Hypothalamus (tissue), 51 donors: Measurements from ENCODE around the gene OLFM1.

ENCODE experiments used
- DNase-seq, 51 donors: peaks; one replicate each; lab custom pipeline; 2025; lab: John Stamatoyannopoulos, UW

OLFM1 gene

GRCh38 chr9:135165003-135165711, 77.7 kb downstream of the OLFM1 start:
- no peak for DNase-seq

- DNase-seq, result peak in 1 of 51 donors; percentile 12
Observed at GRCh38 chr9:135165756-135166519, 78.5 kb downstream of the OLFM1 start.

GRCh38 chr9:135166565-135166964, 79.1 kb downstream of the OLFM1 start:
- DNase-seq, result peak in 1 of 51 donors; percentile 28

DNA sequence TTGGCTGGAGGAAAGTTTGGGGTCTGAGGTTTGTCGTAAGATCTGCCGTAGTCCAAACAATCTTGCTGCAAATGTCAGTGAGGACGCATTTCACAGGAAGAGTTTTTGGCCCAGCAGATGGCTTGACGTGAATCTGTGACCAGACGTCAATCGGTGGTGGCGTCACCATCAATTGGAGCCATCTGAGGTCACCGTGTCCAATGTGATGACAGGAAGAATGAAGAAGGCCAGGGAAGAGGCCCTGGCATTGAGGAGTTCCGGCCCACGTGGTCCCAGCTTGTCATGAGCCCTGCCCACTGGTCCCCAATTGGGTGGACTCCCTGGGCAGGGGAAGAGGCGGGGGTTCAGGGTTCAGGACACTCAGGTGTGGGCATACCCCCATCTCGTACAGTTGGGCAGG, 79.9 kb downstream of the OLFM1 start:
- peak in 1 of 51 donors; percentile 24 for DNase-seq

GRCh38 chr9:135167849-135168655, 80.6 kb downstream of the OLFM1 start:
- DNase-seq, result no peak

- DNase-seq, result no peak
Observed at GRCh38 chr9:135169709-135170226, 82.3 kb downstream of the OLFM1 start.

DNA sequence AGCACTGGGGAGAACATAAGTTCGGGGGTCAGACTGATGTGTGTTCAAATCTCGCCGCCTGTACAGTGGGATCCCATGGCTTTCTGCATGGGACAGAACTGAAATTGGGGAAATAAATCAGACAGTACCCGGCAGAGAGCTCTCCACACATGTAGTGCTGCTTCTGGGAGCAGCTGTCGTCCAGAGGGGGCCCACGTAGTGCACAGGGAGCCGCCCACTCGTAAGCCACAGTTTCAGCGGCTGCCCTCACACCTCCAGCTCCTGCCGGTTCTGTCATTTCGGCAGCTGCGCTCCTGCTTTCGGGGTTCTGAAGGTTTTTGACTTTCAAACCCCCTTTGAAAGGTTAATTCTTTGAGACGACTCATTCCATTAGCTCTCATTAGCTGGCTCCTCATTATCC, 83.1 kb downstream of the OLFM1 start:
- DNase-seq, result no peak
